Heart right ventricle (tissue), 16 donors: ENCODE results near the gene IKZF1. TPM values are rescaled to one million over a fixed set of nuclear protein-coding genes. Genes with fewer than 3 reads are reported as not detected.

Source experiments
- ATAC-seq, 8 donors: fragments of 200-7000 bp; cut with Tn5 transposase; one replicate each; pipeline ENCODE4 v1.9.1; 2020; ENCODE audit warnings: mild to moderate bottlenecking in 8 of 8, moderate library complexity in 8 of 8, moderate number of reproducible peaks in 1 of 8
- DNase-seq, 2 donors: peaks; one replicate each; pipeline ENCODE4 v3.0.0-alpha.2; 2020
- H3K27ac ChIP-seq, 10 donors: fragments of 200-600 bp; sonication (generic) in 2 of 10; one replicate each; pipeline versions ENCODE4 v1.5.0 to v1.8.0; 2020 to 2022; ENCODE audit warnings: mild to moderate bottlenecking in 3 of 10
- H3K27me3 ChIP-seq, 7 donors: fragments of 200-600 bp; one replicate each; pipeline ENCODE4 v1.8.0; 2021 to 2022; ENCODE audit warnings: mild to moderate bottlenecking in 2 of 7
- H3K36me3 ChIP-seq, 9 donors: fragments of 200-600 bp; sonication (generic) in 1 of 9; one replicate each; pipeline versions ENCODE4 v1.5.0 to v1.8.0; 2020 to 2022; ENCODE audit warnings: mild to moderate bottlenecking in 2 of 9
- H3K4me1 ChIP-seq, 9 donors: fragments of 200-600 bp; sonication (generic) in 1 of 9; one replicate each; pipeline versions ENCODE4 v1.5.0 to v1.8.0; 2020 to 2022; ENCODE audit warnings: mild to moderate bottlenecking in 4 of 9
- H3K4me3 ChIP-seq, 10 donors: fragments of 200-600 bp; sonication (generic) in 2 of 10; one replicate each; pipeline versions ENCODE4 v1.5.0 to v1.8.0; 2020 to 2022; ENCODE audit warnings: mild to moderate bottlenecking in 7 of 10, moderate library complexity in 2 of 10
- H3K9me3 ChIP-seq, 11 donors: fragments of 200-600 bp in 10 of 11; sonication (generic) in 2 of 11; one replicate each; pipeline versions ENCODE4 v1.5.0 to v1.8.0; 2013 to 2022; ENCODE audit warnings: mild to moderate bottlenecking in 2 of 11, control low read depth in 1 of 11, moderate library complexity in 1 of 11
- CTCF ChIP-seq, 9 donors: fragments of 200-600 bp; sonication (generic) in 2 of 9; IDR thresholded peaks; one replicate each; pipeline versions ENCODE4 v1.5.0 to v1.8.0; 2021 to 2022; ENCODE audit warnings: antibody characterized with exemption in 9 of 9, mild to moderate bottlenecking in 5 of 9, moderate library complexity in 1 of 9
- WGBS, 2 donors: extraction: QIAGEN DNeasy Blood & Tissue Kit; methylation state at CpG; one replicate each; pipeline ENCODE4 v1.1.7; 2013; ENCODE audit warnings: inconsistent platforms in 1 of 2; 5-methylcytosine and 5-hydroxymethylcytosine counted together
- intact Hi-C, 10 donors: fragments of 100-400 bp; cut with DNase I; formaldehyde crosslinking; loops; one replicate each; pipeline versions ENCODE4 v1.11.1 to v1.14.2; 2022
- polyA plus RNA-seq, 2 donors: library from polyadenylated mRNA; stranded (reverse); fragments of 200-250 nt; gene quantifications; one replicate each; pipeline ENCODE4 v1.2.3, GENCODE V29; 2013
- total RNA-seq, 10 donors: library from RNA; stranded (reverse); fragmentation: NEBNext Ultra II Directional in 3 of 10; extraction: Animal tissue kit (Norgen Biotek cat#: 25700) in 3 of 10; gene quantifications; one replicate each; pipeline versions ENCODE4 v1.2.1 to v1.2.4, GENCODE V29; 2021 to 2023
- donor health status: Arrhythmogenic right ventricular cardiomyopathy.
- donor health status: ischemic (EF 13 %, LVEDD 7.1; RV severe dilation, severe dysfunction).
- donor health status: healthy with polysubstance abuse.
- donor health status: DM: no; HTN: yes; CAD: no.
- donor health status: DM: no; HTN: no; CAD: no.
- donor health status: ischemic (EF 25% LVEDD 6.9; RV normal size, moderate dysfunction).
- donor health status: ischemic (EF 25% LVEDD 5.7; RV mildly dilated, moderate dysfunction).
- donor health status: healthy.
- donor health status: DM: yes; HTN: yes; CAD: no.
- donor health status: Ischemic cardiomyopathy.
- donor health status: ischemic (EF 35%, LVEDD 5.7; RV mildly dilated, moderate dysfunction).
- donor health status: nonischemic (EF 11% LVEDD 7.7; RV severe dilation, severe dysfunction).
- donor health status: DM: yes; HTN: yes; CAD: no.
- donor health status: PGD.
- donor health status: ischemic (EF 29% LVEDD 5.4; RV normal size, mild dysfunction).
- donor health status: nonischemic (EF 23%, LVEDD 6.1; RV moderate dilation, normal function).

IKZF1 gene
- total and polyA plus RNA-seq, 12 donors: 0.46 to 20.2 (median 1.7) TPM

- peaks cover 0 to 10% (median 0%) of the 10 kb centered on the region in 9 donors for H3K4me1 ChIP-seq
- WGBS, 2 donors: 79 to 83% methylated on average over 2 of the region's 2 CpGs
- H3K9me3 ChIP-seq: no peaks in the 10 kb centered on the region
- intact Hi-C loops: no loop called here
- DNase-seq (no peak), ATAC-seq (no peak)
- TF ChIP-seq CTCF (IDR thresholded peaks at IDR 0.05): no peak
- H3K36me3 ChIP-seq: no peaks in the 10 kb centered on the region
- H3K27ac ChIP-seq: no peak overlapping the region
- H3K27me3 ChIP-seq: no peaks in the 10 kb centered on the region
- no peak overlapping the region for H3K4me3 ChIP-seq
Observed at GRCh38 chr7:50431316-50431715, 126.8 kb downstream of the IKZF1 start.

- intact Hi-C loops: no loop called here
- 76 to 80% methylated on average over 4 of the region's 4 CpGs for WGBS, 2 donors
Observed at GRCh38 chr7:50431722-50432305, 127.3 kb downstream of the IKZF1 start.

GRCh38 chr7:50436133-50436806 lies 131.8 kb downstream of the IKZF1 start:
- Histone ChIP-seq H3K36me3 (peaks cover 0 to 25% (median 0%) of the 10 kb centered on the region in 9 donors), H3K27me3 (no peaks in the 10 kb centered on the region), H3K9me3 (no peaks in the 10 kb centered on the region), H3K4me3 (no peak overlapping the region), H3K27ac (peak overlapping the region in 1 of 10 donors; percentile 45), H3K4me1 (peaks cover 0 to 16% (median 0%) of the 10 kb centered on the region in 9 donors)
- DNase-seq: no peak
- intact Hi-C loops: no loop called here
- no peak for TF ChIP-seq CTCF (IDR thresholded peaks at IDR 0.05)
- WGBS, 2 donors: 81 to 82% methylated on average over 3 of the region's 3 CpGs
- ATAC-seq: no peak

More at GRCh38 chr7:50431722-50432305, 127.3 kb downstream of the IKZF1 start:
- Histone ChIP-seq H3K27ac (no peak overlapping the region), H3K27me3 (no peaks in the 10 kb centered on the region), H3K4me1 (peaks cover 0 to 15% (median 0%) of the 10 kb centered on the region in 9 donors), H3K36me3 (no peaks in the 10 kb centered on the region), H3K9me3 (no peaks in the 10 kb centered on the region), H3K4me3 (no peak overlapping the region)
- ATAC-seq: no peak
- no peak for TF ChIP-seq CTCF (IDR thresholded peaks at IDR 0.05)
- no peak for DNase-seq

- Histone ChIP-seq H3K36me3 (peaks cover 0 to 49% (median 19%) of the 10 kb centered on the region in 9 donors), H3K9me3 (no peaks in the 10 kb centered on the region), H3K27ac (no peak overlapping the region), H3K4me1 (peaks cover 0 to 21% (median 14%) of the 10 kb centered on the region in 9 donors), H3K27me3 (no peaks in the 10 kb centered on the region), H3K4me3 (no peak overlapping the region)
- 80 to 87% methylated on average over 4 of the region's 4 CpGs for WGBS, 2 donors
- ATAC-seq (no peak), DNase-seq (no peak)
- no peak for TF ChIP-seq CTCF (IDR thresholded peaks at IDR 0.05)
- intact Hi-C loops: no loop called here
Observed at GRCh38 chr7:50446542-50446960, 142.0 kb downstream of the IKZF1 start.
